Chondrocyte (in vitro differentiated cells): Measurements from ENCODE around the gene LRP3. TPM values are rescaled to one million over a fixed set of nuclear protein-coding genes. Genes with fewer than 3 reads are reported as not detected.

Experiments used
- DNase-seq: peaks from one replicate; pipeline ENCODE4 v3.0.0; 2021; ENCODE audit warnings: mixed read lengths, low spot score
- H3K27ac Mint-ChIP-seq: one replicate; pipeline ENCODE4 v1.8.0; 2021; ENCODE audit warnings: mild to moderate bottlenecking, moderate library complexity, mixed read lengths; ENCODE audit not compliant: unreplicated experiment
- H3K27me3 Mint-ChIP-seq: 2 replicates; pipeline ENCODE4 v1.8.0; 2021; ENCODE audit warnings: low read depth, mixed read lengths
- H3K36me3 Mint-ChIP-seq: 2 replicates; pipeline ENCODE4 v1.8.0; 2021; ENCODE audit warnings: low read depth, mixed read lengths
- H3K4me1 Mint-ChIP-seq: 2 replicates; pipeline ENCODE4 v1.8.0; 2021; ENCODE audit warnings: low read depth, mild to moderate bottlenecking, mixed read lengths
- H3K4me3 Mint-ChIP-seq: one replicate; pipeline ENCODE4 v1.8.0; 2021; ENCODE audit warnings: mild to moderate bottlenecking, moderate library complexity, mixed read lengths; ENCODE audit not compliant: unreplicated experiment
- H3K9me3 Mint-ChIP-seq: 2 replicates; pipeline ENCODE4 v1.8.0; 2021; ENCODE audit warnings: low read depth, mixed read lengths
- CTCF ChIP-seq: fragments of 200-600 bp; sonication (generic); IDR thresholded peaks from 2 replicates; pipeline ENCODE4 v1.5.0; 2021; ENCODE audit warnings: antibody characterized with exemption, mild to moderate bottlenecking, moderate library complexity
- total RNA-seq: library from RNA; stranded (reverse); gene quantifications from 3 replicates; pipeline ENCODE4 v1.2.1, GENCODE V29; 2021

Gene LRP3
- total RNA-seq, 1 donor from 2014 or later: 33.2 TPM

GRCh38 chr19:33241530-33242101 lies 47.5 kb downstream of the LRP3 start:
- TF ChIP-seq CTCF: peak; percentile 89
- H3K4me3 Mint-ChIP-seq: no peak overlapping the region
- H3K27ac Mint-ChIP-seq: no peak overlapping the region
- no peaks in the 10 kb centered on the region for H3K9me3 Mint-ChIP-seq
- H3K36me3 Mint-ChIP-seq: no peaks in the 10 kb centered on the region
- peaks cover 16% of the 10 kb centered on the region for H3K27me3 Mint-ChIP-seq
- no peaks in the 10 kb centered on the region for H3K4me1 Mint-ChIP-seq
- peak; percentile 82 for DNase-seq

- no peak overlapping the region for H3K4me3 Mint-ChIP-seq
Measured at GRCh38 chr19:33242131-33242530, 48.0 kb downstream of the LRP3 start.

GRCh38 chr19:33242911-33243310 lies 48.8 kb downstream of the LRP3 start:
- peaks cover 16% of the 10 kb centered on the region for H3K27me3 Mint-ChIP-seq
- no peak overlapping the region for H3K27ac Mint-ChIP-seq
- H3K4me3 Mint-ChIP-seq: no peak overlapping the region
- peak; percentile 81 for DNase-seq
- H3K36me3 Mint-ChIP-seq: no peaks in the 10 kb centered on the region
- H3K4me1 Mint-ChIP-seq: no peaks in the 10 kb centered on the region
- TF ChIP-seq CTCF: no peak
- H3K9me3 Mint-ChIP-seq: no peaks in the 10 kb centered on the region

More at GRCh38 chr19:33242131-33242530, 48.0 kb downstream of the LRP3 start:
- Mint-ChIP-seq H3K36me3 (no peaks in the 10 kb centered on the region), H3K9me3 (no peaks in the 10 kb centered on the region), H3K4me1 (no peaks in the 10 kb centered on the region), H3K27me3 (peaks cover 16% of the 10 kb centered on the region), H3K27ac (no peak overlapping the region)
- no peak for DNase-seq
- no peak for TF ChIP-seq CTCF

GRCh38 chr19:33245948-33246708 lies 52.0 kb downstream of the LRP3 start:
- Mint-ChIP-seq H3K27me3 (peaks cover 12% of the 10 kb centered on the region), H3K4me3 (no peak overlapping the region)
- DNase-seq: peak; percentile 68

More at GRCh38 chr19:33245948-33246708, 52.0 kb downstream of the LRP3 start:
- TF ChIP-seq CTCF: peak; percentile 73
- H3K9me3 Mint-ChIP-seq: no peaks in the 10 kb centered on the region
- H3K27ac Mint-ChIP-seq: no peak overlapping the region
- H3K4me1 Mint-ChIP-seq: no peaks in the 10 kb centered on the region
- H3K36me3 Mint-ChIP-seq: no peaks in the 10 kb centered on the region
